Fibroblast of skin of left biceps (primary cell): ENCODE results near the gene YDJC.
"Not testable (repeated sequence)": the region's sequence is repeated elsewhere in the genome, so short reads cannot be mapped to it uniquely, and the experiment has no call there.

Experiments used
- DNase-seq, 2 experiments: peaks; one replicate each; pipeline ENCODE4 v3.0.0-alpha.2; 2013; ENCODE audit warnings: low read depth in 2 of 2

The YDJC gene

DNA sequence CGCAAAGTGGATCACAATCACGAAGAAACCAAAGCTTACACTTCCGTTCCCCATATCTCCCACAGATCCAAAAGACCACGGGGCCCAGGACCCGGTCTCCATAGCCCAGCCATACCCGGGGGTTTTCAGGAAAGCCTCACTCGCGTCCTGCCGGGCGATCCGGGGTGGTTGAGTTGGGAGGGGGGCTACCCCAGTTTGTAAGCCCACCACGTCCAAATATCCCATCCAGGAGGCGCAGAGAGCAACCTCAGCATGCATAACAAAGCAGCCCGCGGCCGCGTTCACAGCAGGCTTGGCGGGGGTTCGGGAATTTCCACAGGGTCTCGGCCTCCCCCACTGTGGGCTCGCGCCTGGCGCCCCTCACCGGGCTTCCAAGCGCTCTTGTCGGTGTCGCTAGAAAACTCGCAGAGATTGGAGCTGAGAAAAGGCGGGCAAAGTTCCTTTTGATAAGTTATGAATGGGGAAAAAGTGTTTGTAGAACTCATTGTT lies 21.7 kb upstream of the YDJC start:
- DNase-seq = no peak

DNA sequence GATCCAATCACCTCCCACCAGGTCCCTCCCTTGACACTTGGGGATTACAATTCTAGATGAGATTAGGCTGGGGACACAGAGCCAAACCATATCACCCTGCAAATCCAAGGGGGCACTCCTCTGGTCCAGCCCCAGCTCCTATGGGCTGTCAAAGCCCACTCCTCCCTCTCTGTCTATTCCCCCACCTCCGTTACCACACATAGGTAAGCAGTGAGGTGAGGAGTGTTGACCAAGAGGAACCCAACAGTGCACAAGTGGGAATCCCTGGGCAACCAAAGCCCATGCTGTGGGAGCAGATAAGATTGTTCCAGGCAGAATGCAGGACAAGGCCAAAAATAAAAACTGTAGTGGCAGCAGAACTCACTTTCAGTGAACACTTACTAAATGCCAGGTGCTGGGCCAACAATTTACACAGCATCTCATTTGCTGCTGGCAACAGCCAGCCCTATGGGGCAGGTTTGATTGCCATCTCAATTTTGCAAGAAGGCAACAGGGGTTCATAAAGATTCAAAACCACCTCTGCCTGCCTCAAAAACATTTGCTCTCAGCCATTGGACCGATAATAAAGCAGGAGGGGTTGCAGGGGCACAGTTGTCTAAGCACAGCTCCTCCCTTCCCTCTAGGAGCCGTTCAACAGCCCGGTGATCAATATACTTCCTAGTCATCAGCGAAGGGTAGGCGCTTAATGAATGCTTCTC lies 21.1 kb upstream of the YDJC start:
- no peak for DNase-seq

DNA sequence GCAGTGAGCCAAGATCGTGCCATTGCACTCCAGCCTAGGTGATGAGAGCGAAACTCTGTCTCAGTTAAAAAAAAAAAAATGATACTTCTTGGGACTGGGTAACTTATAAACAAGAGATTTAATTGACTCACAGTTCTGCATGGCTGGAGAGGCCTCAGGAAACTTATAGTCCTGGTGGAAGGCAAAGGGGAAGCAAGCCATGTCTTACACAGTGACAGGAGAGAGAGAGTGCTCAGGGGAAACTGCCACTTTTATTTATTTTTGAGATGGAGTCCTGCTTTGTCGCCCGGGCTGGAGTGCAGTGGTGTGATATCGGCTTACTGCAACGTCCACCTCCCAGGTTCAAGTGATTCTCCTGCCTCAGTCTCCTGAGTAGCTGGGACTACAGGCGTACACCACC lies 20.5 kb upstream of the YDJC start:
- no peak for DNase-seq

DNA sequence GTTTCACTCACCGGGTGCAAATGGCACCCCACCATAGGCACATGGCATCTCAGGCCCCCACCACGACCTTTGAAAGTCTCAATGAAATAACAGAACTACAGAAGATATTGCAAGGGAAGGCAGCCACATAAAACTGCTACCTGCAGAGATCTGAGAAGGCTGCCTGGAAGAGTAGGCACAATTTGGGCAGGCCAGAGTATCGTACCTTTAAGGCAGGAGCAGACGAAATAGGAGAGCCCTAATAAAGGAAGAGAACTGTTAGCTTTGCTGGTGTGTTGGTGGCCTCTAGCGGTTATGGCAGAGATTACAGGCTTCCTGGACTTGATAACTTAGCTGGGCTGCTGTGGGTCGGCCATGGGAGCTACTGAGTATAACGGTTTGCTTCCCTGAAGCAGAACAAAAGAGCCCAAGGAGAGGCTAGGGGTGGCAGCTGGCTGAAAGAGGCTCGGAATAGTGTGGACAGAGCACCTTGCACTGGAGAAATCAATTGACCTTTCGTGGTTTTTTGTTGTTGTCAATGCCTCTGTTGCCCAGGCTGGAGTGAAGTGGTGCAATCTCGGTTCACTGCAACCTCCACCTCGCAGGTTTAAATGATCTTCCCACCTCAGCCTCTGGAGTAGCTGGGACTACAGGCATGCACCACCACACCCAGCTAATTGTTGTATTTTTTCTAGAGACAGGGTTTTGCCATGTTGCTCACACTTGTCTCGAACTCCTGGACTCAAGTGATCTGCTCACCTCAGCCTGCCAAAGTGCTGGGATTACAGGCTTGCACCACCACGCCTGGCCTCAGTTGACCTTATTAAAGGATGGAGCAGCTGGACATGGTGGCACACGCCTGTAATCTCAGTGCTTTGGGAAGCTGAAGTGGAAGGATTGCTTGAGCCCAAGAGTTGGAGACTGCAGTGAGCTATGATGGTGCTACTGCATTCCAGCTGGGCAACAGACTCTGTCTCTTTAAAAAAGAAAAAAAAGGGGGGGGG lies 17.1 kb upstream of the YDJC start:
- peak; percentile 28 to 44 for DNase-seq

DNA sequence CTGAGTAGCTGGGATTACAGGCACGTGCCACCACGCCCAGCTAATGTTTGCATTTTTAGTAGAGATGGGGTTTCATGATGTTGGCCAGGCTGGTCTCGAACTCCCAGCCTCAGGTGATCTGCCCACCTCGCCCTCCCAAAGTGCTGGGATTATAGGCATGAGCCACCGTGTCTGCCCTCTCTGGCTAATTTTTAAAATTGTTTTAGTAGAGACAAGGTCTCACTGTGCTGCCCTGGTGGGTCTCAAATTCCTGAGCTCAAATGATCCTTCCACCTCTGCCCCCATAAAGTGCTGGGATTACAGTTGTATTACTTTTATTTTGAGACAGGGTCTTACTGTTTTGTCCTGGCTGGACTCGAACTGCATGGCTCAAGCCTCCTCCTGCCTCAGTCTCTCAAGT lies 15.7 kb upstream of the YDJC start:
- not testable (repeated sequence) for DNase-seq

DNA sequence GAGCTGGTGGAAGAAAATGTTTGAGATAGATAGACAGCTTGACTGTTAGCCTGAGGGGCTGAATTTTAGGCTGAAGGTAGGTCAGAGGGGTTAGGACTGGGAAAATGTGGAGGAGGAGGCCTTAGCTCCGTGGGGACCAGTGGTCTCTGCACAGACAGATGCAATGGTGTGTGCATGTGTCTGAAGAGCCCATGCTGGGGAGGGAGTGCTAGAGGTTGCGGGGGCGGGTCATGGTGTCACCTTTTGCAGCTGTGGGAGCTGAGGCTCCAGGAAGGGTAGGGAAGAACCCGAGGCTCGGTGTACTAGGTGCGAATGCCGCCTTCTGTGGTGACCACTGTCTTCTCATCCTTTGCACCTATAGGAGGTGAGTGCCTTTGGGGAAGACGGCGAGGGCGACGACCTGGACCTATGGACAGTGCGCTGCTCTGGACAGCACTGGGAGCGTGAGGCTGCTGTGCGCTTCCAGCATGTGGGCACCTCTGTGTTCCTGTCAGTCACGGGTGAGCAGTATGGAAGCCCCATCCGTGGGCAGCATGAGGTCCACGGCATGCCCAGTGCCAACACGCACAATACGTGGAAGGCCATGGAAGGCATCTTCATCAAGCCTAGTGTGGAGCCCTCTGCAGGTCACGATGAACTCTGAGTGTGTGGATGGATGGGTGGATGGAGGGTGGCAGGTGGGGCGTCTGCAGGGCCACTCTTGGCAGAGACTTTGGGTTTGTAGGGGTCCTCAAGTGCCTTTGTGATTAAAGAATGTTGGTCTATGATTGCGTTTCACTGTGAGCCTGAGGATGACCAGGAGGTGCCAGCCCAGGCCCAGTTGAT lies 13.9 kb upstream of the YDJC start:
- no peak for DNase-seq

DNA sequence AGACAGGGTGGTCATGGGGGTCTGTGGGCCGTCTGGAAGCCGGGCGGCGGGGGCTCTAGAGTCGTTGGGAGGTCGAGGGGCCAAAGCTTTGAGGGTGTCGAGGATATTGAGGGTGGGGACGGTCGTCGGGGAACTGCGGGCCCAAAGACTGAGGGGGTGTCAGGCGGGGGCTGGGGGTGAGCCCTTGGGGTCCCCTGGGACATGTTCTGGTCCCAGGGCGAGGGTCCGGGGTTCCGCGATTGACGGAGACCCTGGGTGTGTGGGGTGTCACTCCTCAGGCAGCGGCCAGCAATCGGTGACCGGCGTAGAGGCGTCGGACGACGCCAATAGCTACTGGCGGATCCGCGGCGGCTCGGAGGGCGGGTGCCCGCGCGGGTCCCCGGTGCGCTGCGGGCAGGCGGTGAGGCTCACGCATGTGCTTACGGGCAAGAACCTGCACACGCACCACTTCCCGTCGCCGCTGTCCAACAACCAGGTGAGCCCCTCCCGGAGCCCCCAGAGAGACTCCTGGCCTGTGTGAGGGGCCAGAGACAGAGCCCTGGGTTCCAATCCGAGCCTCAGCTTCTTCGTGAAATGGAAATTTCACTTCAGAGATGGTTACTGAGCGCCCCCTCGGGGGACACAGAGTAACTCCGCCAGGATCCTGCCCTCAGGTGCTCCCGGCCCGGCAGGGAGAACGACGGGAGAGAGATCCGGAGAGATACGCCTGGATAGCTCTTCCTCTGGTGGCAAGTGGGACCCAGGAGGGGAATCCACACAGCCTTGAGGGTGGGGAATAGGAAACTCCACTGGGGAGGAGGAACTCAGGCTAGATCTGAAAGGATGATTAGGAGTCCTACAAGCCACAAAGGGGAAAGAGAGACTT lies 13.0 kb upstream of the YDJC start:
- no peak for DNase-seq

DNA sequence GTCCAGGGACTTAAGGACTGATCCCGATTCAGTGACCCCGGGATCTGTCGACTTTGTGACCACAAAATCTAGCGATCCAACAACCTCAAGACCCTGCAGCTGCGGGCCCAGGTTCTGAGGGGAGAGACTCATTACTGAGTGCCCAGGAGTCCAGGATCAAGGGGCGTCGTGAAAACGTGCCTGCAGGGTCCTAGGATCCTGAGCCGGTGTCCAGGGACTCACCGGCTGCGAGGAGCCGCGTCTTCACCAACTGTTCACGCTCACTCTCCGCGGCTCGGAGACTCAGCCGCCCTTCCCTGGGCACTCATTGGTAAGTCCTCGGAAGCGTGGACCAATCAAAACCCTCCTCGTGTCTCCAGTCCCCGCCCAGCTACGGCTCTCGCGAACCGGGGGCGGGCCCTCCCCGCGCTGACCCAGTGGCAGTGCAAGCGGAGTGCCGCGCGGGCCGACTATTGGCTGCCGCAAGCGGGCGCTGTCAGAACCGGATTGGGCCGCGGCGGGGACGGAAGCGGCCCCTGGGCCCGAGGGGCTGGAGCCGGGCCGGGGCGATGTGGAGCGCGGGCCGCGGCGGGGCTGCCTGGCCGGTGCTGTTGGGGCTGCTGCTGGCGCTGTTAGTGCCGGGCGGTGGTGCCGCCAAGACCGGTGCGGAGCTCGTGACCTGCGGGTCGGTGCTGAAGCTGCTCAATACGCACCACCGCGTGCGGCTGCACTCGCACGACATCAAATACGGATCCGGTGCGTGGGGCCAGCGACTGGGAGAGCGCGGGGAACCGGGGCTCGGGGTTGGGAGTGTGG lies 12.2 kb upstream of the YDJC start, which contains the start of gene SDF2L1:
Gene SDF2L1 (plus strand): TSS at position 514 of the 795 bp plus-strand sequence. CDS start 35 bp downstream, at position 549.
- peak; percentile 94 to 97 for DNase-seq

DNA sequence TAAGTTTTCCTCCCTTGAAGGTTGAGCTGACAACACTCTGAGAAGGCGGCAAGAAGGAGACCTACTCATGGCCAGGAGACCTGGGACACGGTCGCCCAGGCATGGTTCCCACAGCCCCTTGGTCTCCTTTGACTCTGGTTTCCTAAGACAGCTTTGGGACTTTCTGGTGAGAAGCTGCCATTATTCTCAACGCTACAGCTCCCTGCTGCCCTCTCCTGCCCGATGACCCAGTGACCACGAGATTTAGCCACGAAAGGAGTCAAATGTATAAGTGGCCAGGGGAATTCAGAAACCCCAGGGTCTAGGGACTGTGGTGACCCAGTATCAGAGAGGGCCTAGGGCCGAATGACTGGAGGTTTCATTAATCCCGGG lies 11.6 kb upstream of the YDJC start:
- no peak for DNase-seq

DNA sequence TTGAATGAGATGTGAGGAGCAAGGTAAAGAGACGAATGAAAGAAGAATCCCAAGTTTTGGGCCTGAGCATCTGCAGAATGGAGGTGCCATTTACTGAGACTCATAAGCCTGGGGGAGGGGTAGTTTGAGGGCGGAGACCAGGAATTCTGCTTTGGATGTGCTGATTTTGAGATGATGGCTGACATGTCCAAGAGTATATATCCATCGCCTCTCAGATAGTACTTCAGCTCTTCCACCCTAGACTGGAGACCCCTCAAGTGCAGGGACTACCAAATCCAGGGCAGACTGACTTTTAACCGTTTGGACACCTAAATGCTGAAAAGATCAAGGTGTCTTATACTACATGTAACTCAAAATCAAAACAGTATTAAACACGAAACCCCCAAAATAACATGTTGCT lies 11.0 kb upstream of the YDJC start:
- no peak for DNase-seq

DNA sequence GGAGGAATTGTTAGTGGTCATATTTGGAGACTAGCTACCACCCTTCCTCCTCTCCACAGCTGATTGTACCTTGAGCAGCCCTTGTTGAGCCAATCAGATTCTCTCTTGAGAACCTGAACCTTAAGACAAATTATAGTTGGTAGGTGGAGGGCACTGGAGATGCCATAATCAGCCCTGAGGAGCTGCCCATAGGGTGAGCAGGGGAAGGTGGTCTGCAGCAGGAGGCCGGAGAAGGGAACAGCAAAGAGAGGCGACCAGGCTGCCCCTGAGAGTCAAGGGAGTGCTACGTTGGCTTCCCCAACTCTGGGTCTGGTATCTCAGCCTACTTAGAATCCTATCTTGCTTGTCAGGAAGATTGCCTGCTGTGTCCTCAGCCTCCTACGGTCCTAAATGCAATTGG lies 9.5 kb upstream of the YDJC start:
- no peak for DNase-seq

DNA sequence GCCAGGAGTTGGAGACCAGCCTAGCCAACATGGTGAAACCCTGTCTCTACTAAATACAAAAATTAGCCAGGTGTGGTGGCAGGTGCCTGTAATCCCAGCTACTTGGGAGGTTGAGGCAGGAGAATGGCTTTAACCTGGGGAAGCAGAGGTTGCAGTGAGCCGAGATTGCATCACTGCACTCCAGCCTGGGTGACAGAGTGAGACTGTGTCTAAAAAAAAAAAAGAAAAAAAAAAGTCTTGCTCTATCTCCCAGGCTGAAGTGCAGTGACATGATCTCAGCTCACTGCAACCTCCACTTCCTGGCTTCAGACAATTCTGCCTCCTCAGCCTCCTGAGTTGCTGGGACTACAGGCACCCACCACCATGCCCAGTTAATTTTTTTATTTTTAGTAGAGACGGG lies 7.6 kb upstream of the YDJC start:
- DNase-seq = not testable (repeated sequence)

DNA sequence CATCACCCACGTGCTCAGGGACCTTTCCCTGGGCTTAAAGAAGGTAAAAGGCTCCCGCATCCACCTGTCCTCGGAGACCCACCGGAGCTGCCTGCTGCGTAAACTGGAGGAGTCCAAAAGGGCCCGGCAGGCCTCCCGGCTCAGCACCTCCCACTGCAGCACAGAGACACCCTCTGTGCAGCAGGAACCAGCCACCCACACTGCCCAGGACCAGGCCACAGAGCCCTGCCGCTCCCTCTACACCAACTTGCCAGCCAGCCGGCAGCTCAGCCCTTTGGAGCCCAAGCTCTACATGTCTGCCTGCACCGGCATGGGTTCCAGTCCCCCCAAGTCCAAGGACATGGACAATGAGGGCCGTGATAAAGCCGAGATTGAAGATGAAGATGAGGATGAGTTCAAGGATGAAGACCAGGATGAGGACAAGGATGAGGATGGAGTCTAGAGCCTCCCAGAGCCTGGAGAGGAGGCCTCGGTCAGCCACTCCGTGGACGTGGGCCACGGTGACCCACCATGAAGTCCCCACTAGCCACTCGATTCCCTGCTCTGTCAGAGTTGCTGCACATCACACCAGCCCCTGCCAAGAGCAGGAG lies 6.9 kb upstream of the YDJC start:
- no peak for DNase-seq

DNA sequence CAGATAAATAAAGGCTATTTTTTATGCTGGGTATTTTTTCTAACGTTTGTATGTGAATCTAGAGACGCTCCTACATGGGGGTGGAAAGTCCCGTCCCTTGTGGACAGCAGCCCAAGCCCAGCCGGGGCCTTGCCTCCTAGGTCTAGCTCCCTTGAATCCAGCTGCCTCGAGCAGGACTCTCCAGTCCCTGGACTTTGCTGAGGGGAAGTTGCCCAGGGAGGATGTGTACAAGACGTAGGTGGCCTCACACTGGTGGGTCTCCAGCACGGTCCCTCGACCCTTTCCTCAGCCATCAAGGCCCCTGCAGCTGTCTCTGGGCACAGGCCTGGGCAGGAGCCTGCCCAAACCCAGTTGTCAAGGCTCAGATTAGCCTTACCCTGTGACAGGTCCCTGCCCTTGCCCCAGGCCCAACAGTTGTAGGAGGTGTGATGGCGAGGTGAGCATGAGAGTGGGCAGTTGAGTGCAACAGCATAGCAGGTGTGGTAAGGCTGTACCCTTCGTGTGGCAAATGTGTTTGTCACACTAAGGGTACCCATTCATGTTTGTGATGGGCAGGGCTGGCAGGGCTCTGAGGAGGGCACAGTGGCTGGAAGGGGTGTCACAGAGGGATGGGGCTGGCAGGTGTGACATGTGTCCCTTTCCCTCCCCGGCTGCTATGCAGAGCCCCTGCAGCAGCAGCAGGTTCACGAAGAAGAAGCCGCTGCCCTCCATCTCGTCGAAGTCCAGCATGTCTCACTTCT lies 6.1 kb upstream of the YDJC start:
- DNase-seq = no peak

DNA sequence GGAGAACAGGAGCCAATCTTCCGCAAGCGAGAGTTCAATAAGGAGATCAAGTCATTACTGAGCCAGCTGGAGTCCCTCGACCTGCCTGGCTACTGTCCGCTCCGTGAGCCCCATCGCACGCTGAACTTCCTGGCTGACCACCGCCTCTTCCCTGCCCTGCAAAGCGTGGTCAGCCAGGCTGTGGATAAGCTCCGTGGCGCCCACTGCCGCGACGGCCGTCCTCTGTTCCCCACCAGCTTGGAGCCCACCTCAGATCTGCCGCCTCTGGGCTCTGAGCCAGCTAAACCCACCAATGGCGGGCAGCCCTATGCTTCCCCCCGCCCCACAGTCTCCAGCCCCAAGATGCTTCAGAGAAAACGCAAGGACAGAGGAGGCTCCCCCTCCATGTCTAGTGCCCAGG lies 5.0 kb upstream of the YDJC start:
- no peak for DNase-seq

DNA sequence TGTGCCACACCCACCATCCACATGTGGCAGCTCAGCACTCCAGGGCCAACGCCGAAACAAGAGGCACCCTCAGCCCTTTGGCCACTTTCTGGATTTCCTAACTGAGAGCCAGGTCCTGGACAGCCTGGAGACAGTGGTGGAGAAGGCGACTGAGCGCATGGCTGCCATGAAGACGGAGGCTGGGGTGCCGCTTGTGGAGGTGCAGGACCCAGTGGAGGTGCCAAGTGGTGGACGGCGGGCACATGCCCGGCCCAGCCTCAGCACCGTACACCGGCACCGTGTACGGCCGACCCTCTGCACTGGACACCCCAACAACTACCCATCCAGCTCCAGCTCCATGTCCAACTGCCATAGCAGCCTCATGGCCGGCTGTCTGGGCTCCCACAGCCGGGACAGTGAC lies 4.3 kb upstream of the YDJC start:
- no peak for DNase-seq

DNA sequence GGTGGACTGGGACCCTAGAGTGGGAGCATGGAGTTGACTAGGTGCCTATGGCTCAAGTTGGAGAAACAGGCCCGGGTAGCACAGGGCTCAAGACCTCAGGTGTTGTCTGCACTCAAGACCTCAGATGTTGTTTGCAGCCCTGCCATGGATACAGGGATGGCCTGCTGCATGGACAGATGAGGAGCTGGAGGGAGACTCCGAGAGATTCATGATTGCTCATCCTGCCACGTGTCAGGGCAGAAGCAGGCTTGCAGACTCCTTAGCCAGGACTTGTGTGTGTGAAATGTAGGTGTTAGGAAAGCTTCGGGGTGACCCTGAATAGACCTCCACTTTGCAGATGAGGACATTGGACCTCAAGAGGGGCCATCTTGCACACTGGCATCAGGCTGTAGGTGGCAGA lies 3.7 kb upstream of the YDJC start:
- no peak for DNase-seq

DNA sequence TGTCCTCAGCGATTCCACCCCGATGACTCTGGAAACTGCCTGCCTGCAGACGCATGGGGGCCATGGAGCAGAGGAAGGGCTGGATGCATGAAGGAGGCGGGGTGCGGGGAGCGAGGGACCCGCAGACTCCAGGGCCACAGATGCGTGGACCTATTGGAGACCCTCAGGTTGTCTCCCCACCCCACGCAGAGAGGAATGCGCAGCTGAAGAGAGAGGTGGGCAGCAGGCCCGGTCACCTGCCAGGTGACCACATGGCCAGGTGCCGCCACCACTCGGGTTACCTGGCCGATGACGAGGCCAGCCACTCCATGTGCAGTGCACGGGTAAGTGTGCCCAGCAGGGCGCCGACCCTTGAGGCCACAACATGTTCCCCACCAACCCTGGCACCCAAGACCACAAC lies 3.1 kb upstream of the YDJC start:
- no peak for DNase-seq
